Measurements from ENCODE around the gene GCLC.

DNA sequence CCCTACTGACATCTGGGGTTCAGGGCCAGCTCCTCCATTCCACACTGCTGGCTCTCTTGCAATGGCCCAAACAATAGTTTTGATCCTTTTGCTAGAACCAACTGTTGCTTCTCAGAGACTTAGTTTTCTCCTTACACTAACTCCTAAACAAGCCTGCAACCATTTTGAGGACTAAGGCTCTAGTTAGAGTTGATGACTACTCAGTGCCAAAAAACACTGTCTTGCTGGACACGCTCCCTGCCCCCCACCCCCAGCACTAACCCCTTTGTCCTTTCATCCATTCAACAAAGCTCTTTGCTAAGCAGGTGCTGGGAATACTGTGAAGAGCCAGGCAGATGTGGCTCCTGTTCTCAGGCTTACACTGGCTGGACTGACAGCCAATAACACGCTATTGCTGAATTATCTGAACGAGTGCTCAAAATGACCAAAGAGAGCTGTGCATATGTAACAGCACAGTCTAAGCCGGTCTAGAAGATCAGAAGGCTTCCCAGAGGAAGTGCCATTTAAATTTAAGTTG is 17.6 kb downstream of the GCLC start:
- TF ChIP-seq CTCF (IDR thresholded peaks at IDR 0.05): no peak
- TF ChIP-seq EZH2phosphoT487 (IDR thresholded peaks at IDR 0.05): no peak

Measured in neural progenitor cell (in vitro differentiated cells).